DMS114 treated with DMSO at 0.1 percent for 48 hours (cell line): ENCODE measurements around the gene DMAC2.
"Not testable (repeated sequence)": the region's sequence is repeated elsewhere in the genome, so short reads cannot be mapped to it uniquely, and the experiment has no call there.

ENCODE experiments used
- DNase-seq: peaks from one replicate; lab custom pipeline; 2025; ENCODE audit not compliant: unreplicated experiment; lab: John Stamatoyannopoulos, UW

Gene DMAC2

GRCh38 chr19:41424335-41425173 lies 15.2 kb downstream of the DMAC2 start:
- DNase-seq: no peak

DNA sequence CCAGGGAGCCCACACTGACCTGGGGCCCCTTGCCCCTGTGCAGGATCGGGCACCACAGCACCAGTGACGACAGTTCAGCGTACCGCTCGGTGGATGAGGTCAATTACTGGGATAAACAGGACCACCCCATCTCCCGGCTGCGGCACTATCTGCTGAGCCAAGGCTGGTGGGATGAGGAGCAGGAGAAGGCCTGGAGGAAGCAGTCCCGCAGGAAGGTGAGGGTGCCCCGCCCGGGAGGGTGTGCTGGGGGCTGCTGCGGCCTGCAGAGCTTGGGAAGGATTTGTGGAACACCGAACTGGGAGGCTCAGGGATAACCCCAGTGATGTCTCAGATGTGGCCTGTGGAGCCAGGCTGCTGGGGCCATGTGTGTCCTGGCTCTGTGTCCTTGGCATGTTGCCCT lies 16.8 kb downstream of the DMAC2 start:
- DNase-seq: no peak

- no peak for DNase-seq
Measured at GRCh38 chr19:41422456-41422855, 17.3 kb downstream of the DMAC2 start.

- no peak for DNase-seq
Measured at GRCh38 chr19:41421973-41422372, 17.7 kb downstream of the DMAC2 start.

DNA sequence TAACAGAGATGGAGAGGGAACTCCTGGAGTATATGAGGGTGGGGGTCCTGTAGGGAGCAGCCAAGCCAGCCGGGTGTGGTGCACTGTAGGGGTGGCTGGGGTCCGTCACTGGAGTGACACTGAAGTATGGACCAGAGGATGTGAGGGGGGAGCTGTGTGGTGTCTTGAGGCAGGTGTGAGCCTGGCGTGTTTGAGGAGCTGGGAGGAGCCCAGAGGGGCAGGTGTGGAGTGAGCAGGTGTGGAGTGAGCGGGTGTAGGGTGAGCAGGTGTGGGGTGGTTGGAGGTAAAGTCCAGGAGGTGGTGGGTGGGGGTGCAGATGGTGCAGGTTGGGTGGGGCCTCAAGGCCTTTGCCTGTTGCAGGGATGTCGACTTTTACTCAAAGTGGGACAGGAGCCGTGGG lies 18.4 kb downstream of the DMAC2 start:
- no peak for DNase-seq

DNA sequence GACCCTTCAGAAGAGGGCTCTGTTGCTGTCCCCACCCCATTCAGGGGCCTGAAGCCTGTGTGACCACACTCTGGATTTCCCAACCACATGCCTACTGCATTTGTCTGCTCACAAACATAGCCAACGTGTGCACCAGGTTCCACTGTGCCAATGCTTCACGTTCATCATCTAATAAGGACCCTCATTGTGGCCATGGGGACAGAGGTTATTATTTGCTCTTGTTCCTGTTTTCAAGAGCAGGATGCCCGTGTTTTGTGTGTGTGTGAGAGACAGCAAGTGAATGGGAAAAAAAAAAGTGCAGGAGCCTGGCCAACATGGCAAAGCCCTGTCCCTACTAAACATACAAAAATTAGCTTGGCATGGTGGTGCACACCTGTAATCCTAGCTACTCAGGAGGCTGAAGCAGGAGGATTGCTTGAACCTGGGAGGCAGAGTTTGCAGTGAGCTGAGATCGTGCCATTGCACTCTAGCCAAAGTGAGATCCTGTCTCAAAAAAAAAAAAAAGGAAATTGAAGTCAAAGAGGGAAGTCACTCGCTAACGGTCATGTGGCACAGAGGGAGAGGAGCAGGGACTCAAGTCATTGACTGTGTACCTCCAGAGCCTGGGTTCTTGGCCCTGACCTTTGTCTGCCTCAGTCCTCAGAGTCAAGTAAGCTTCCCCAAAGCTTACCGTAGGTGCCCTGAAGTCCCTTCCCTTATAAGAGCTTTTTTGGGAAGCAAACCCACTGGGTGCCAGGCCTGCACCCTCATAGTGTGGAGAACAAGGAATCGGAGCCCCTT lies 19.4 kb downstream of the DMAC2 start:
- no peak for DNase-seq

DNA sequence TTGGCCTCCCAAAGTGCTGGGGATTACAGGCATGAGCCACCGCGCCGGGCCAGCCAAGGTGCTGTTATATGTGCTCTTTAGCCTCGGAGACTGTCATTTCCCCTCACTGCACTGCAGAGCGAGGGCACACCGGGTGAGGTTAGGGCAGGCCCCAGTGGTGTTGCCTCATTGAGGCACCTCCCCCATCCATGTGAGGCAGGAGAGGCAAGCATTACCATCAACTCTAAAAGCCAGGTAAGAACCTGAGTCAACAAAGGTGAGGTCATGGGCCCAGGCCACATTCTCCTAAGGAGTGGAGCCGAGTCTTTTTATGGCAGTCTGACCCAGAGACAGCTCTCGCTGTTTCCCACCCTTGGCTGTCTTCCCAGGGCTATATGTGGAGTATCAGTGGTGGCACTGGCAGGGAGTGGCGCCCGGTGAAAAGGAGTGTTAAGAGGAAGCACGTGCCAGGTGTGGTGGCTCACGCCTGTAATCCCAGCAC lies 23.5 kb downstream of the DMAC2 start:
- no peak for DNase-seq

- no peak for DNase-seq
Measured at GRCh38 chr19:41415154-41415571, 24.5 kb downstream of the DMAC2 start.

DNA sequence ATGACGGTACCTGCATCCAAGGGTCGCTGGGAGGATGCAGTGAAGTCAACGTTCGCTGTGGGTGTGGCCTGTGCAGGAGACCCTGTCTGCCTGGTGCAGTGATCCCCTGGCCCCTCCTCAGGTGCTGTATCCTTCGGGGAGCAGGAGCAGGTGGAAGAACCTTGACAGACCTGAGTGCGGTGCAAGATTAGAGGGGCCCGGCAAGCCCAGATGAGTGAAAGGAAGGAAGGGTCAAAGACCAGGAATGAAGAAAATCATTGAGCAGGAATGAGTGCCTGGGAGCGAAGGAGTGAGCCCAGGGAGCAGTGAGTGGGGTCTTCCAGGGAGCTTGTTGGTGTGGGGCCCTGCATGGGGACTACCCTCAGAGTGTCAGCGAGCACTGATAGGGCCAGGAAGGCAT lies 25.3 kb downstream of the DMAC2 start:
- DNase-seq: no peak

GRCh38 chr19:41413947-41414346 lies 25.8 kb downstream of the DMAC2 start:
- DNase-seq: no peak

- no peak for DNase-seq
Measured at GRCh38 chr19:41412953-41413352, 26.8 kb downstream of the DMAC2 start.

DNA sequence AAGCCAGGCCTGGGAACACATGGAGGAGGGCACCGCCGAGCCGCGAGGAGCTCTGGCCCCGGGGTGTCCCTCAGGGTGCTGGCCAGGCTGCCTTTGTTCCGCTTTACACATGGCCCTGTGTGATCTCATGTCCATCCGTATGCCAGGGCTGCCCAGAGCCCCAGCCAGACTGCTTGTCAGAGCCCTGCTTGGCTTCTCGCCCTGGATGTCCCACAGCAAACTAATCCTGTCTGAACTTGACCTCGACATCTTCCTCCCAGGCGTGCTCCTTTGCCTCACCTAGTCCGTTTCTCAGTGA lies 27.8 kb downstream of the DMAC2 start:
- no peak for DNase-seq

- DNase-seq: no peak
Measured at GRCh38 chr19:41411100-41411967, 28.4 kb downstream of the DMAC2 start.

GRCh38 chr19:41410336-41411054 lies 29.2 kb downstream of the DMAC2 start:
- no peak for DNase-seq

- DNase-seq: no peak
Measured at GRCh38 chr19:41409288-41409687, 30.4 kb downstream of the DMAC2 start.

DNA sequence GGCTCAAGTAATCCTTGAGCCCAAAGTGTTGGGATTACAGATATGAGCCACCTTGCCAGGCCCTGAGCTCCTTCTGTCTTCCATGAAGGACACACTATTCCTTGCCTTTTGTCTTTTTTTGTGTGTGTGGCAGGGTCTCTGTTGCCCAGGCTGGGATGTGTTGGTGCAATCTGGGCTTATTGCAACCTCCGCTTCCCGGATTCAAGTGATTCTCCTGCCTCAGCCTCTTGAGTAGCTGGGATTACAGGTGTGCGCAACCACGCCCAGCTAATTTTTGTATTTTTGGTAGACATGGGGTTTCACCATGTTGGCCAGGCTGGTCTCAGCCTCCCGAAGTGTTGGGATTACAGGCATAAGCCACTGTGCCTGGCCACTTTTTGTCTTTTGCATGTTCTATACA lies 30.9 kb downstream of the DMAC2 start:
- DNase-seq: not testable (repeated sequence)

DNA sequence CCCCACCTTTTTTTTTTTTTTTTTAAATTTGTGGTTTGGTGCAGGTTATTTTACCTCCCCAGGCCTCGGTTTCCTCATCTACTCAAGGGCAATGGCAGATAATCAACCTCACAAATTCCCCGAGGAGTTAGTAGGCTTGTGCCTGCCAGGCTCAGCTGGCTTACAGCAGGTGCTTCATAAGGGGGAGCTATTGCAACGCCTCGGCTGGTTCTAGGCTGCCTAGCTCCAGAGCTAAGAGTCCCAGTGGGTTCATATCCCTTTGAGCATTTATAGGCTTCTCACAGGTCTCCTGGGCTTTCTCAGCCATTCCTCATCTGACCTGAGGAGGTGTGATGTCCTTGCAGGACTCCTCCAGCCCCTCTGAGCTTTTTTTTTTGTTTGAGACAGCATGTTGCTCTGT lies 31.5 kb downstream of the DMAC2 start:
- no peak for DNase-seq

GRCh38 chr19:41407271-41407670 lies 32.4 kb downstream of the DMAC2 start:
- no peak for DNase-seq

- no peak for DNase-seq
Measured at GRCh38 chr19:41405776-41406175, 33.9 kb downstream of the DMAC2 start.

GRCh38 chr19:41403181-41403970 lies 36.3 kb downstream of the DMAC2 start:
- DNase-seq: no peak
